SJSA1 (cell line): Measurements from ENCODE around the gene PARP2. TPM values are rescaled to one million over a fixed set of nuclear protein-coding genes. Genes with fewer than 3 reads are reported as not detected.

ENCODE experiments used
- DNase-seq, 2 experiments: peaks; one replicate each; pipeline ENCODE4 v3.0.0-alpha.2; 2015 to 2020; ENCODE audit warnings: low spot score in 2 of 2, low read depth in 1 of 2
- H3K27ac ChIP-seq: fragments of 250-450 bp; sonication (Bioruptor Pico); 2 replicates; pipeline ENCODE4 v1.5.1; 2020; ENCODE audit warnings: mild to moderate bottlenecking, moderate library complexity
- H3K27me3 ChIP-seq: fragments of 250-450 bp; sonication (Bioruptor Pico); replicated peaks from 2 replicates; pipeline ENCODE4 v1.5.1; 2020; ENCODE audit warnings: mild to moderate bottlenecking, moderate library complexity
- H3K36me3 ChIP-seq: fragments of 250-450 bp; sonication (Bioruptor Pico); 2 replicates; pipeline ENCODE4 v1.5.1; 2020; ENCODE audit warnings: mild to moderate bottlenecking
- H3K4me1 ChIP-seq: fragments of 250-450 bp; sonication (Bioruptor Pico); replicated peaks from 2 replicates; pipeline ENCODE4 v1.6.1; 2021; ENCODE audit warnings: mild to moderate bottlenecking
- H3K4me3 ChIP-seq: fragments of 250-450 bp; sonication (Bioruptor Pico); 2 replicates; pipeline ENCODE4 v1.5.1; 2020; ENCODE audit warnings: mild to moderate bottlenecking
- H3K9me3 ChIP-seq: fragments of 250-450 bp; sonication (Bioruptor Pico); replicated peaks from 2 replicates; pipeline ENCODE4 v1.5.1; 2020; ENCODE audit warnings: mild to moderate bottlenecking
- total RNA-seq: library from RNA; depleted of rRNA; stranded (reverse); fragments of >200 nt; shearing (Covaris generic); gene quantifications from 2 replicates; pipeline ENCODE4 v1.2.3, GENCODE V29; 2014; rRNA removed

Gene PARP2
- total RNA-seq, 1 experiment from 2014 or later = 34.2 TPM

DNA sequence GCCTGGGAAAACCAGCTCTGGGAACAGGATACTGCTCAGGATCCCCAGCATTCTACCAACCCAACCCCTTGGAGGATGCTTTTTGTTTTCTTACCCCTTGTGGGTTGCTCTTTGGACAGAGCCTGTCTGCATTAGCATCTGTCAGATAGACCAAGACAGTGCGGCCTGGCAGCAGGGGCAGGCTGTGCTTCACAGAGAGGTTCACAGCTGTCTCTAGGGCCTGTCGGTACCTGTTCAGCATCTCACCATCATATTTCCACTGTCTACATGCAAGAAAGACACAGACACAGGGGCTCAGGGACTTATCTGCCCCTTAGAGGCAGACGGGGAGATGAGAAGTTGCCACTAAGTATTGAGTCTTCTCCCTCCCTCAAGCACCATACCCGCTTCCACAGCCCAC lies 48.1 kb downstream of the PARP2 start:
- H3K4me3 ChIP-seq = no peak overlapping the region

DNA sequence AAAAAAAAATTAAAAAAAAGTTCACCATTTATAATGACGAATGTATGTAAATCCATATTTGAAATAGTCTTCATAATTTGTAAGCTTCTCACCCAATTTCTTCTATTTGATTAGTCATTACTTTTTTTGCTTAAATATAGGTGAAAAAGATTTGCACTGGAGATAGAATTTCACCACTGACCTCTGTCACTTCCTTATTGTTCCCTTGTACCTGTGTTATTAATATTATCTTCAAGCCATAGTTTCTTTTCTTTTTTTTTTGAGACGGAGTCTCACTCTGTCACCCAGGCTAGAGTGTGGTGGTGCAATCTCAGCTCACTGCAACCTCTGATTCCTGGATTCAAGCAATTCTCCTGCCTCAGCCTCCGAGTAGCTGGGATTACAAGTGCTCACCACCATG lies 54.1 kb downstream of the PARP2 start:
- H3K36me3 ChIP-seq = peaks cover 18% of the 10 kb centered on the region
- no peaks in the 10 kb centered on the region for H3K27me3 ChIP-seq
- no peaks in the 10 kb centered on the region for H3K4me1 ChIP-seq
- H3K9me3 ChIP-seq = no peaks in the 10 kb centered on the region
- DNase-seq = no peak
- H3K4me3 ChIP-seq = no peak overlapping the region
- no peak overlapping the region for H3K27ac ChIP-seq

More for the DNA sequence above, 48.1 kb downstream of the PARP2 start:
- Histone ChIP-seq H3K9me3 (no peaks in the 10 kb centered on the region), H3K4me1 (no peaks in the 10 kb centered on the region), H3K27me3 (no peaks in the 10 kb centered on the region), H3K27ac (no peak overlapping the region), H3K36me3 (peaks cover 50% of the 10 kb centered on the region)
- DNase-seq = no peak

DNA sequence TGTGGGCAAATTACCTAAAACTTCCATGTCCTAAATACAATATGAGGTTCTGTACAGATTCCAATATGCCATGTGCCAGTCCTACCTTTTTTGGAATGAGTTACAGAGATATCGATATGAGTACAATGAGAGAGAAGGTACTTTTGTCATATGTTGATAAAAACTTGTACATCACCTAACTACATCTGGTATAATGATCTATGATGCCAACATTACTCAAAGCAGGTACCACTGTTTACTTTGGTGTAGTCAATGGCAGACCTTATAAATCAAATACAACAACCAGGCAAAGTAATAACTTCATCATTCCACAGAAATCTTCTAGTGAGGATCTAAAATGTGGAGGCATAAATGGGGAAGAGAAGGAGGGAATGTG lies 57.1 kb downstream of the PARP2 start:
- Histone ChIP-seq H3K4me1 (no peaks in the 10 kb centered on the region), H3K4me3 (no peak overlapping the region), H3K36me3 (peaks cover 29% of the 10 kb centered on the region), H3K27ac (no peak overlapping the region), H3K27me3 (no peaks in the 10 kb centered on the region), H3K9me3 (no peaks in the 10 kb centered on the region)
- no peak for DNase-seq

DNA sequence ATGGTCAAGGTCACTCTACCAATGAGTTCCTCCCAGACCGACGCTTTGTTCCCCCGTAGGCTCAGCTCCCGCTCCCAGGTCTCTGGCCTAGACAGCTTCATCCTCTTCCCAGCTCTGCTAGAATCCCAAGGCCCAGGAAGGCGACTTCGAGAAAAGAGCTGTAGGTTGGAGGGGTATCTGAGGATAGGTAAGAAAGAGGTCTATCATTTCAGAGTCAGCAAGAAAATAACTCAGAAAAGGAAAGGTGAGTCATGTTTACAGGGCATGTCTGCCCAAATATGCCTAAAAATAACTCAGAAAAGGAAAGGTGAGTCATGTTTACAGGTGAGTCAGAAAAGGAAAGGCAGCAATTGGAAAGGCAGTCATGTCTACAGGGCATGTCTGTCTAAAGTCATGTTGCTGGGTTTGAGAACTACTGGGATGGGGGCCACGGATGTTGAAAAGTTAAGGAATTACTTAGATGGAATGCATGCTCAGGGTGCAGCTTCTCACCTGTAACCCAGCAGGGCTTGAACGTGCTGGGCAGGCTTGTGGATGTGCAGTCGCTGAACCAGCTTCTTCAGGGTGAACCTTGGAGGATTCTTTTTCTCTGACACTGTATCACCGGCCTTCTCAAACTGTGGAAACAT lies 57.6 kb downstream of the PARP2 start:
- no peak overlapping the region for H3K4me3 ChIP-seq
- DNase-seq = no peak
- no peaks in the 10 kb centered on the region for H3K9me3 ChIP-seq
- no peaks in the 10 kb centered on the region for H3K27me3 ChIP-seq
- H3K36me3 ChIP-seq = peaks cover 31% of the 10 kb centered on the region
- H3K4me1 ChIP-seq = no peaks in the 10 kb centered on the region
- no peak overlapping the region for H3K27ac ChIP-seq

DNA sequence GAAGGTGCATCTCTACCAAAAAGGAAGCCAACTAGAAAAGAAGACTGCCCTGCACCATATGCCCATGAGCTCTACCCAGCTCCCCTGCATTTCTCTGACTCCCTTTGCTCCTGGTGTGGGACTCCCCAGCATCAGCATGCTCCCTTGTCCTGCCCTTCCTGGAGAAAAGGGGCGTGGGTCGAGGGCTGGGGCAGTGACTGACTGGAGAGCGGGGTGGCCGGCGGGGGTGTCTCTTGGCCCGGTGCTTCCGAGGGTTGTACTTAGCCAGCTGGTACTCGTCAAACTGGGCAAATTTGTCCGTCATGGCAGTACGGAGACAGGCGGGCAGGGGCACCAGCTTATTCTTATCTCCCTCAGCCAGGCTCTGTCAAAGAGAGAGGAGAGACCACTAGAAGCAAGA lies 60.1 kb downstream of the PARP2 start:
- no peak for DNase-seq
- H3K27me3 ChIP-seq = no peaks in the 10 kb centered on the region
- H3K27ac ChIP-seq = no peak overlapping the region
- no peaks in the 10 kb centered on the region for H3K4me1 ChIP-seq
- no peak overlapping the region for H3K4me3 ChIP-seq
- H3K9me3 ChIP-seq = no peaks in the 10 kb centered on the region
- peaks cover 49% of the 10 kb centered on the region for H3K36me3 ChIP-seq

Other genes with a start within 250 kb of the PARP2 start
- gene OR4K17, start 232.9 kb upstream of the PARP2 start, total RNA-seq = not detected in 2 replicates
- gene OR4N5, start 204.8 kb upstream of the PARP2 start, total RNA-seq = not detected in 2 replicates
- gene OR11G2, start 152.7 kb upstream of the PARP2 start, total RNA-seq = not detected in 2 replicates
- gene OR11H6, start 119.9 kb upstream of the PARP2 start, total RNA-seq = not detected in 2 replicates
- gene OR11H7, start 114.7 kb upstream of the PARP2 start, total RNA-seq = not detected in 2 replicates
- gene OR11H4, start 104.3 kb upstream of the PARP2 start, total RNA-seq = not detected in 2 replicates
- 9.9 and 20.7 TPM in 2 replicates for gene TTC5, start 37.7 kb upstream of the PARP2 start, total RNA-seq
- 33.0 and 51.8 TPM in 2 replicates for gene CCNB1IP1, start 10.4 kb upstream of the PARP2 start, total RNA-seq
- 7.9 and 12.1 TPM in 2 replicates for gene TEP1, start 69.9 kb downstream of the PARP2 start, total RNA-seq
- not detected in 2 replicates for gene KLHL33, start 92.5 kb downstream of the PARP2 start, total RNA-seq
- 27.3 and 64.2 TPM in 2 replicates for gene OSGEP, start 111.2 kb downstream of the PARP2 start, total RNA-seq
- gene APEX1, start 111.6 kb downstream of the PARP2 start, total RNA-seq = 43.8 and 60.4 TPM in 2 replicates
- gene PIP4P1, start 117.8 kb downstream of the PARP2 start, total RNA-seq = 18.9 and 20.5 TPM in 2 replicates
- 27.3 and 34.8 TPM in 2 replicates for gene PNP, start 125.8 kb downstream of the PARP2 start, total RNA-seq
- not detected in 2 replicates for gene RNASE10, start 161.9 kb downstream of the PARP2 start, total RNA-seq
- not detected in 2 replicates for gene RNASE9, start 217.4 kb downstream of the PARP2 start, total RNA-seq
- gene RNASE11, start 244.4 kb downstream of the PARP2 start, total RNA-seq = not detected in 2 replicates
- gene RNASE12, start 247.7 kb downstream of the PARP2 start, total RNA-seq = not detected in 2 replicates